Glomerular visceral epithelial cell (primary cell): ENCODE data around the gene DNAAF8.

Source experiments
- DNase-seq: peaks from one replicate; pipeline ENCODE4 v3.0.0-alpha.2; 2016; ENCODE audit errors: extremely low spot score

DNAAF8 gene

GRCh38 chr16:4752351-4753100 is 18.2 kb downstream of the DNAAF8 start:
- no peak for DNase-seq

- no peak for DNase-seq
These were observed 18.9 kb downstream of the DNAAF8 start for GRCh38 chr16:4753227-4753626.

- DNase-seq: no peak
These were observed 20.5 kb downstream of the DNAAF8 start for GRCh38 chr16:4754865-4755264.

GRCh38 chr16:4755687-4756086 is 21.4 kb downstream of the DNAAF8 start:
- DNase-seq: no peak

GRCh38 chr16:4760221-4760910 is 26.0 kb downstream of the DNAAF8 start:
- DNase-seq: no peak

- DNase-seq: no peak
These were observed 27.9 kb downstream of the DNAAF8 start for GRCh38 chr16:4762205-4762604.

- DNase-seq: no peak
These were observed 29.5 kb downstream of the DNAAF8 start for GRCh38 chr16:4763791-4764190.

- no peak for DNase-seq
These were observed 31.5 kb downstream of the DNAAF8 start for GRCh38 chr16:4765511-4766474.

- DNase-seq: peak; percentile 91
These were observed 32.7 kb downstream of the DNAAF8 start, which contains the start of gene ZNF500 for GRCh38 chr16:4766875-4767628. ZNF500 (minus strand) TSS chr16:4767162; CDS start chr16:4765978, 1,184 bp downstream.

- no peak for DNase-seq
These were observed 33.7 kb downstream of the DNAAF8 start for GRCh38 chr16:4767872-4768548.

GRCh38 chr16:4768549-4769305 is 34.4 kb downstream of the DNAAF8 start:
- DNase-seq: peak; percentile 91

GRCh38 chr16:4769306-4769638 is 34.9 kb downstream of the DNAAF8 start:
- DNase-seq: no peak

GRCh38 chr16:4771646-4772045 is 37.3 kb downstream of the DNAAF8 start:
- no peak for DNase-seq

GRCh38 chr16:4772351-4772750 is 38.0 kb downstream of the DNAAF8 start:
- no peak for DNase-seq

- DNase-seq: no peak
These were observed 40.7 kb downstream of the DNAAF8 start for GRCh38 chr16:4775005-4775404.

GRCh38 chr16:4776141-4776705 is 41.9 kb downstream of the DNAAF8 start:
- no peak for DNase-seq

GRCh38 chr16:4777339-4778049 is 43.2 kb downstream of the DNAAF8 start:
- DNase-seq: no peak

- DNase-seq: no peak
These were observed 43.7 kb downstream of the DNAAF8 start for GRCh38 chr16:4778050-4778392.

- DNase-seq: no peak
These were observed 45.9 kb downstream of the DNAAF8 start for GRCh38 chr16:4780235-4780634.
